GM12865 (cell line): ENCODE data around the gene PLAC9.
"Not testable (repeated sequence)": the region's sequence is repeated elsewhere in the genome, so short reads cannot be mapped to it uniquely, and the experiment has no call there.

Experiments used
- DNase-seq: peaks from one replicate; pipeline ENCODE4 v3.0.0; 2010; ENCODE audit warnings: low read depth
- H3K4me3 ChIP-seq: 2 replicates; pipeline ENCODE4 v1.5.1; 2011; ENCODE audit warnings: mild to moderate bottlenecking, low read depth, low read length, control low read depth
- CTCF ChIP-seq: IDR thresholded peaks from 2 replicates; pipeline ENCODE4 v1.5.1; 2011; ENCODE audit warnings: low read length, control low read depth, low read depth, inconsistent platforms; ENCODE audit not compliant: insufficient read depth; ENCODE audit errors: missing control alignments

PLAC9 gene

GRCh38 chr10:80139265-80139664 lies 6.7 kb downstream of the PLAC9 start:
- H3K4me3 ChIP-seq = no peak overlapping the region
- no peak for TF ChIP-seq CTCF
- no peak for DNase-seq

- no peak overlapping the region for H3K4me3 ChIP-seq
- TF ChIP-seq CTCF = no peak
- DNase-seq = no peak
Measured at GRCh38 chr10:80140251-80140650, 7.7 kb downstream of the PLAC9 start.

- no peak for TF ChIP-seq CTCF
- DNase-seq = no peak
- H3K4me3 ChIP-seq = no peak overlapping the region
Measured at GRCh38 chr10:80141696-80142460, 9.3 kb downstream of the PLAC9 start.

GRCh38 chr10:80144067-80144695 lies 11.7 kb downstream of the PLAC9 start:
- H3K4me3 ChIP-seq = no peak overlapping the region
- no peak for TF ChIP-seq CTCF
- peak; percentile 22 for DNase-seq

- no peak for TF ChIP-seq CTCF
- no peak for DNase-seq
- no peak overlapping the region for H3K4me3 ChIP-seq
Measured at GRCh38 chr10:80144696-80145131, 12.2 kb downstream of the PLAC9 start.

- DNase-seq = not testable (repeated sequence)
Measured at GRCh38 chr10:80145406-80146308, 13.1 kb downstream of the PLAC9 start.

GRCh38 chr10:80146918-80147317 lies 14.4 kb downstream of the PLAC9 start:
- DNase-seq = no peak

More at GRCh38 chr10:80145406-80146308, 13.1 kb downstream of the PLAC9 start:
- H3K4me3 ChIP-seq = not testable (repeated sequence)

More at GRCh38 chr10:80146918-80147317, 14.4 kb downstream of the PLAC9 start:
- H3K4me3 ChIP-seq = no peak overlapping the region
- TF ChIP-seq CTCF = no peak
